Superior temporal gyrus (tissue), 1 donor: Measurements from ENCODE around the gene ZNF483.
A peak's percentile ranks its signal among the peaks of the same experiment; 100 is the strongest.
"Not testable (repeated sequence)": the region's sequence is repeated elsewhere in the genome, so short reads cannot be mapped to it uniquely, and the experiment has no call there.

Experiments
- DNase-seq: peaks from one replicate; pipeline ENCODE4 v3.0.0-alpha.2; 2016; ENCODE audit errors: extremely low spot score

The ZNF483 gene

GRCh38 chr9:111525056-111525977, at the start of gene ZNF483:
ZNF483 (plus strand) TSS chr9:111525179; CDS start chr9:111527396, 2,217 bp downstream.
- peak; percentile 90 for DNase-seq

DNA sequence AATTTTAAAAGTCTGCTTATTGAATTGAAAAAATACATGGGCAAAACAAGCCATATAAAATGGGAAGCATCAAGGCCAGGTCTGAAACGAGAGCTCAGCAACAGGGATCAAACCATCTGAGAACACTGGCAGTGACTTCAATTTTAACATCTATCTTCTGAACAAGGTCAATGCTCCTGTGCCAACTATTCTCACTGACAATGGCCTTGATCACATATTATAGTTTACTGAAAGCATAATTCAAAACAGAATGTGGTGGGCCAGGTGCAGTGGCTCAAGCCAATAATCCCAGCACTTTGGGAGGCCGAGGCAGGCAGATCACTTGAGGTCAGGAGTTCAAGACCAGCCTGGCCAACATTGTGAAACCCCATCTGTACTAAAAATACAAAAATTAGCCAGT, 49.8 kb upstream of the ZNF483 start:
- DNase-seq: no peak

- no peak for DNase-seq
Observed at GRCh38 chr9:111477677-111478076, 47.3 kb upstream of the ZNF483 start.

GRCh38 chr9:111481885-111482636, 42.9 kb upstream of the ZNF483 start:
- DNase-seq: peak; percentile 36

- DNase-seq: peak; percentile 68
Observed at GRCh38 chr9:111482694-111483438, 42.1 kb upstream of the ZNF483 start.

DNA sequence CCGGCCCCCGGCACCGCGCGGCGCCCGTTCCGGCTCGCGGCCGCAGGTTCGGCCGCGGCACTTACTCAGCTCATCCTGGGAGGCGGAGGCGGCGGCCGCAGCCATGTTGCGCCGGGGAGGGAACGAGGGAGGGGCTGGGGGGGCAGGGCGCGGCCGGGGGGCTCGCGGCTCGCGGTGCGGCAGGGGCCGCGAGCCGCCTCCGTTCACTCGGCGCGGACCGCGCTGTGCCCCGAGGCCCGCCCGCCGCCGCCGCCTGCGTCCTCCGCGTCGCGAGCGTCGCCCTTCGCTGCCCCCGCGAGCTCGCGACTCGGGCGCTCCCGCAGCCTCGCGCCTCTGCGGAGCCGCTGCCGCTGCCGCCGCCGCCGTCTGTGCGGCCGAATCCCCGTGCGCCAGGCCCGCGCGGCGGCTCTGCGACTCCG, 41.5 kb upstream of the ZNF483 start:
- no peak for DNase-seq

DNA sequence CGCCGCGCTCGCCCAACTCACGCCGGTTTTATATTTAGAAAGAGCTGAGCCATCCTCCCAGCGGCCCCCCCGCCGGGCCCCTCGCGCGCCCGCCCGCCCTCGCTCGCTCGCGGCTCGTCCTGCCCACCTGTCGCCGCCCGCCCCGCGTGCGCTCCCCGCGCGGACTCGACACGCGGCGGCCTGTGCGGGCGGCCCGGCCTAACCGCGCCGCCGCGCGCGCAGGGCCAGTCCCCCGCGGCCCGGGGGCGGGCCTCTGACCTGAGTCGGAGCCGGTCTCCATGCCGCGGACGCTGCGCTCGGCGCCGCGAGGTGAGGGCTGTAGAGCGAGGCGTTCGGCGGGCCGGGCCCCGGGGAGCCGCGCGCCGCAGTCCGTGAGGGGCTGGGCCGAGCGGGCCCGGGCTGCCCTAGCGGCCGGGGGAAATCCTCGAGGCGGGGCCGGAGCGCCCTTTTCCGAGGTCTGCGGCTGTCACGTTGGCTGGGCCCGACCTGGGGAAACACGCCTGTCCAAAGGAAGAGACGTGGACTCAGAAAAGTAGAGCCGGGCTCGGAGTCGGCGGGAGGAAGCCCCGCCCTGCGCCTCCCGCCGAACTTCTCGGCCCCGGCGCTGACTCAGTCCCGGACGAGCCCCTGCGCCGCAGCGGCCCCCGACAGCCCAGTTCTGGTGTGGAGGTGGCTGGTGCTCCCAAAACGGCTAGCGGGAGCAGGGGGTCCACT, 41.0 kb upstream of the ZNF483 start, which contains the start of gene ECPAS:
Gene ECPAS, minus strand, starts transcription at position 526 of the 714 bp plus-strand sequence. CDS start 11,465 bp downstream, outside the sequence.
- DNase-seq: peak; percentile 52

GRCh38 chr9:111484572-111484894, 40.4 kb upstream of the ZNF483 start:
- peak; percentile 35 for DNase-seq

DNA sequence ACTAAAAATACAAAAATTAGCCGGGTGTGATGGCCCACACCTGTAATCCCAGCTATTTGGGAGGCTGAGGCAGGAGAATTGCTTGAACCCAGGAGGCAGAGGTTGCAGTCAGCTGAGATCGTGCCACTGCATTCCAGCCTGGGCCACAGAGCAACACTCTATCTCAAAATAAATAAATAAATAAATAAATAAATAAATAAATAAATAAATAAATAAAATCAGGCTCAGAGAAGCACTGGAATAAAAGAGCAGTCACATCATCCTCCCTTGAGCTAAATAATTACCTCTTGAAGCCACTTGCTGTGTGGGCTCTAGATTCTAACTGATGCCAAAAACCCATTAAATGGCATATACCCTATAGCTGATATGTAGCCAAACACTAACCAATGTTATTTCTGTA, 27.8 kb upstream of the ZNF483 start:
- not testable (repeated sequence) for DNase-seq

GRCh38 chr9:111501005-111501562, 23.9 kb upstream of the ZNF483 start:
- no peak for DNase-seq

GRCh38 chr9:111501648-111502047, 23.3 kb upstream of the ZNF483 start:
- DNase-seq: no peak

GRCh38 chr9:111502506-111502905, 22.5 kb upstream of the ZNF483 start:
- no peak for DNase-seq

- DNase-seq: not testable (repeated sequence)
Observed at GRCh38 chr9:111511581-111511980, 13.4 kb upstream of the ZNF483 start.

DNA sequence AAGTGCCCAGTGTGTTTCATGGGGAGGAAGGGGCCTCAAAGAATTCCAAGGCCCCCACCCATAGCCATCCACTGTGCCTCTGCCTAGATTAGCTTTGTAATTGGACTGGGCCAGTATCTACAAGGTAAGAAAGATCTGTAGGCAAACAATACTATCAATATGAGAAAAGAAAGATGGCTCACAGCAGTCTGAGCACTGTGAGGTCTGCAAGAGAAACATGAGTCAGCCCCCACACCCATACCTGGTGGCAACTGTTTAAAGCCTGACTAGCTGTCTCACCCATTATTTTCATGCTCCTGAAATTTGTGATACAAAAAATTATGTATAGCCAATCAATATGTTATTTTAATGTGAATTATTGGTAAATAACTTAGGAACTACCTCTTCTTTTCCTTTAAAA, 10.0 kb upstream of the ZNF483 start:
- DNase-seq: no peak

GRCh38 chr9:111516061-111516465, 8.9 kb upstream of the ZNF483 start:
- DNase-seq: no peak

GRCh38 chr9:111524731-111525055, 286 bp upstream of the ZNF483 start:
- DNase-seq: no peak

DNA sequence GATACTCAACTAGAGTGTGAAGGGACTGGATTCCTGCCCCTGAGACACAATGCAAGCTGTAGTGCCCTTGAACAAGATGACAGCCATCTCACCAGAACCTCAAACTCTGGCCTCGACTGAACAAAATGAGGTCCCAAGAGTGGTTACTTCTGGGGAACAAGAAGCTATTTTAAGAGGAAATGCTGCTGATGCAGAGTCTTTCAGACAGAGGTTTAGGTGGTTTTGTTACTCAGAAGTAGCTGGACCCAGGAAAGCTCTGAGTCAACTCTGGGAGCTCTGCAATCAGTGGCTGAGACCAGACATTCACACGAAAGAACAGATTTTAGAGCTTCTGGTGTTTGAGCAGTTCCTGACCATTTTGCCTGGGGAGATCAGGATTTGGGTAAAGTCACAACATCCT, 2.4 kb downstream of the ZNF483 start:
- no peak for DNase-seq

DNA sequence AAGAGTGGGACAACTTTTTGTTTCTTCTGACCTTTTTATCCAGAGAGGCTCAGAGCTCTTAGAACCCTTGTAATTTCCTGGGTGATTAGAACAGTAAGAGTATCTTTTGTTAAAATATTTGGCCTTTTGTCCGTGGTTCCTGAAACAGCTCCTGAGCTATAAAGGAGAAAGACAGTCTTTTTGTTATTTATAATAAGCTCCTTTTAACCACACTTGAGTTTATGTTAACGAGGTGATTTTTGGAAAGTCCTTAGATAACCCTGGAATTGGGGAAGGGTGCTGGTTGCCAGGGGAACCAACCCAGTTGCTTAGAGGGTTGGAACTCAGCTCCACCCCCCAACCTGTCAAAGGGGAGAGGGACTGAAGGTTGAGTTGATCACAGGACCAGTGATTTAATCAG, 4.8 kb downstream of the ZNF483 start:
- DNase-seq: no peak

- DNase-seq: no peak
Observed at GRCh38 chr9:111531716-111532115, 6.7 kb downstream of the ZNF483 start.

DNA sequence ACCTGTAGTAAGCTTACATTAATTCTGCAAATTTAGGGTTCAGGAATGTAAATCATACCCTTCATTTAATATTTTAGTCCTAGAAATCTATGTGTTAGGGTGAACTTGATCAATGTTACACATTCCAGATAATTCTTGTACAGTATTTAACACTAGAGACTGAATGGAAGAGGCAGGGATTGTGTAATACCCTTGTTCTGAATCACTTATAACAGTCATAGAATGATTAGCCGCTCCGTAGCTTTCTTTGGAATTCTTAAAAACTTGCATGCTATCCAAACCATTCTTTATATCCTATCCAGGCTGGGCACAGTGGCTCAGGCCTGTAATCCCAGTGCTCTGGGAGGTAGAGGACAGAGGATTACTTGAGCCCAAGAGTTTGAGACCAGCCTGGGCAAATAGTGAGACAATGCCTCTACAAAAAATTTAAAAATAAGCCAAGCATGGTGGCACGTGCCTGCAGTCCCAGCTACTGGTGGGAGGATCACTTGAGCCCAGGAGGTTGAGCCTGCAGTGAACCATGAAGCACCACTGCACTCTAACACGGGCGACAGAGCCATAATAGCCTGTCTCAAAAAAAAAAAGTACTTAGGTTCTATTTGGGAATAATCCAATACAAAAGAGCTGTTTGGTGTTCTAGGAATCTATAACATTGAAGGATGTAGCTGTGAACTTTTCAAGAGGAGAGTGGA, 8.3 kb downstream of the ZNF483 start:
- DNase-seq: no peak
